Neural cell (in vitro differentiated cells): ENCODE results near the gene OSBPL5.

Experiments used
- EP300 ChIP-seq: fragments of 450-650 bp; conservative IDR thresholded peaks from 2 replicates; pipeline ENCODE4 v1.6.1; 2014; ENCODE audit warnings: antibody characterized with exemption, mild to moderate bottlenecking, moderate library complexity; ENCODE audit not compliant: poor library complexity, severe bottlenecking
- TAF1 ChIP-seq: IDR thresholded peaks from 2 replicates; pipeline ENCODE4 v1.6.1; 2012; ENCODE audit warnings: low read depth
- TF ChIP-seq, protein P1 (sequence below): fragments of 450-650 bp; IDR thresholded peaks from 2 replicates; pipeline ENCODE4 v1.5.1; 2014; ENCODE audit warnings: antibody characterized with exemption, mild to moderate bottlenecking, moderate library complexity; ENCODE audit not compliant: poor library complexity, severe bottlenecking

GRCh38 chr11:3102641-3102921 is 62.5 kb downstream of the OSBPL5 start:
- TF ChIP-seq EP300 (no peak), TAF1 (no peak)
- TF ChIP-seq, protein P1, sequence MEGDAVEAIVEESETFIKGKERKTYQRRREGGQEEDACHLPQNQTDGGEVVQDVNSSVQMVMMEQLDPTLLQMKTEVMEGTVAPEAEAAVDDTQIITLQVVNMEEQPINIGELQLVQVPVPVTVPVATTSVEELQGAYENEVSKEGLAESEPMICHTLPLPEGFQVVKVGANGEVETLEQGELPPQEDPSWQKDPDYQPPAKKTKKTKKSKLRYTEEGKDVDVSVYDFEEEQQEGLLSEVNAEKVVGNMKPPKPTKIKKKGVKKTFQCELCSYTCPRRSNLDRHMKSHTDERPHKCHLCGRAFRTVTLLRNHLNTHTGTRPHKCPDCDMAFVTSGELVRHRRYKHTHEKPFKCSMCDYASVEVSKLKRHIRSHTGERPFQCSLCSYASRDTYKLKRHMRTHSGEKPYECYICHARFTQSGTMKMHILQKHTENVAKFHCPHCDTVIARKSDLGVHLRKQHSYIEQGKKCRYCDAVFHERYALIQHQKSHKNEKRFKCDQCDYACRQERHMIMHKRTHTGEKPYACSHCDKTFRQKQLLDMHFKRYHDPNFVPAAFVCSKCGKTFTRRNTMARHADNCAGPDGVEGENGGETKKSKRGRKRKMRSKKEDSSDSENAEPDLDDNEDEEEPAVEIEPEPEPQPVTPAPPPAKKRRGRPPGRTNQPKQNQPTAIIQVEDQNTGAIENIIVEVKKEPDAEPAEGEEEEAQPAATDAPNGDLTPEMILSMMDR: no peak
